IMR-90 (cell line): ENCODE measurements around the gene LGALS1. TPM values are rescaled to one million over a fixed set of nuclear protein-coding genes. Genes with fewer than 3 reads are reported as not detected.

Experiments
- ATAC-seq: fragments of 200-7000 bp; cut with Tn5 transposase; 2 replicates; pipeline ENCODE4 v1.9.1; 2020; ENCODE audit warnings: low read depth, mild to moderate bottlenecking, moderate library complexity
- BruUV-seq: library from RNA; stranded (reverse); fragments of 400-500 nt; replicated peaks from 2 replicates; lab custom pipeline; 2021; lab: Mats Ljungman, UMichigan
- CTCF ChIA-PET: fragments of 300-600 bp; formaldehyde crosslinking; extraction: SDS; loops from one replicate; lab custom pipeline; 2021; ENCODE audit warnings: antibody characterized with exemption; lab: Yijun Ruan, JAX
- POLR2A ChIA-PET: fragments of 300-600 bp; sonication (Branson Sonifier 250); formaldehyde crosslinking; loops from one replicate; lab custom pipeline; 2022; ENCODE audit warnings: antibody characterized with exemption; ENCODE audit not compliant: unreplicated experiment; lab: Charles Lee
- DNase-seq: peaks from one replicate; pipeline ENCODE4 v3.0.0; 2013
- H2AFZ ChIP-seq: replicated peaks from 2 replicates; pipeline ENCODE3; 2013; ENCODE audit warnings: low read length, mild to moderate bottlenecking; ENCODE audit not compliant: poor library complexity
- H2AK5ac ChIP-seq: 2 replicates; pipeline ENCODE4 v1.6.1; 2013; ENCODE audit warnings: low read depth, low read length, inconsistent platforms
- H2AK9ac ChIP-seq: replicated peaks from 2 replicates; pipeline ENCODE3; 2013; ENCODE audit warnings: mild to moderate bottlenecking, low read depth, low read length, moderate library complexity; ENCODE audit not compliant: poor library complexity
- H2BK120ac ChIP-seq: 2 replicates; pipeline ENCODE4 v1.6.1; 2013; ENCODE audit warnings: low read depth, low read length, inconsistent platforms
- H2BK15ac ChIP-seq: 3 replicates; pipeline ENCODE4 v1.6.1; 2013; ENCODE audit warnings: low read depth, low read length, inconsistent platforms
- H2BK20ac ChIP-seq: 2 replicates; pipeline ENCODE4 v1.6.1; 2013; ENCODE audit warnings: low read depth, mild to moderate bottlenecking, inconsistent platforms, low read length, moderate library complexity
- H2BK5ac ChIP-seq: 2 replicates; pipeline ENCODE4 v1.6.1; 2013; ENCODE audit warnings: mild to moderate bottlenecking, low read depth, low read length, inconsistent platforms; ENCODE audit not compliant: poor library complexity, severe bottlenecking
- H3K14ac ChIP-seq: replicated peaks from 2 replicates; pipeline ENCODE4 v1.6.1; 2013; ENCODE audit warnings: low read depth, low read length, inconsistent platforms
- H3K18ac ChIP-seq: 2 replicates; pipeline ENCODE4 v1.6.1; 2013; ENCODE audit warnings: low read depth, low read length, control low read depth
- H3K23ac ChIP-seq: 2 replicates; pipeline ENCODE4 v1.6.1; 2013; ENCODE audit warnings: low read depth, low read length, inconsistent platforms
- H3K27ac ChIP-seq: 2 replicates; pipeline ENCODE4 v1.5.1; 2013; ENCODE audit warnings: mild to moderate bottlenecking, control low read depth, low read length; ENCODE audit not compliant: insufficient read depth
- H3K27me3 ChIP-seq: 2 replicates; pipeline ENCODE4 v1.6.1; 2013; ENCODE audit warnings: low read length; ENCODE audit not compliant: control insufficient read depth, insufficient read depth
- H3K36me3 ChIP-seq: 2 replicates; pipeline ENCODE4 v1.6.1; 2013; ENCODE audit warnings: low read length, mixed read lengths; ENCODE audit not compliant: control insufficient read depth, insufficient read depth
- H3K4ac ChIP-seq: 2 replicates; pipeline ENCODE4 v1.6.1; 2013; ENCODE audit warnings: low read depth, low read length, inconsistent platforms
- H3K4me1 ChIP-seq: 2 replicates; pipeline ENCODE4 v1.6.1; 2013; ENCODE audit warnings: low read length, mixed read lengths; ENCODE audit not compliant: control insufficient read depth, insufficient read depth
- H3K4me2 ChIP-seq: 2 replicates; pipeline ENCODE4 v1.6.1; 2013; ENCODE audit warnings: low read depth, mild to moderate bottlenecking, control low read depth, low read length, moderate library complexity
- H3K4me3 ChIP-seq: 2 replicates; pipeline ENCODE4 v1.5.1; 2013; ENCODE audit warnings: low read depth, mild to moderate bottlenecking, control low read depth, low read length, moderate library complexity; ENCODE audit not compliant: insufficient read depth
- H3K56ac ChIP-seq: 2 replicates; pipeline ENCODE4 v1.6.1; 2013; ENCODE audit warnings: low read length, inconsistent platforms; ENCODE audit not compliant: insufficient read depth; ENCODE audit errors: extremely low read depth
- H3K79me1 ChIP-seq, 2 experiments: 2 replicates each; pipeline ENCODE4 v1.6.1; 2013; ENCODE audit warnings: low read length in 2 of 2, inconsistent platforms in 1 of 2, low read depth in 1 of 2
- H3K9ac ChIP-seq: 2 replicates; pipeline ENCODE4 v1.6.1; 2013; ENCODE audit warnings: low read depth, low read length, control low read depth
- H3K9me1 ChIP-seq: 2 replicates; pipeline ENCODE4 v1.6.1; 2013; ENCODE audit warnings: low read length, inconsistent platforms; ENCODE audit not compliant: insufficient read depth
- H3K9me3 ChIP-seq: 2 replicates; pipeline ENCODE4 v1.6.1; 2013; ENCODE audit warnings: low read length; ENCODE audit not compliant: control insufficient read depth, insufficient read depth
- H4K20me1 ChIP-seq: 2 replicates; pipeline ENCODE4 v1.6.1; 2013; ENCODE audit warnings: low read length, inconsistent platforms; ENCODE audit not compliant: insufficient read depth
- H4K5ac ChIP-seq: 2 replicates; pipeline ENCODE4 v1.6.1; 2013; ENCODE audit warnings: mild to moderate bottlenecking, low read depth, low read length, control low read depth
- H4K8ac ChIP-seq, 2 experiments: 2 replicates each; pipeline ENCODE4 v1.6.1; 2013; ENCODE audit warnings: low read depth in 2 of 2, low read length in 2 of 2, control low read depth in 1 of 2, inconsistent platforms in 1 of 2
- H4K91ac ChIP-seq: 2 replicates; pipeline ENCODE4 v1.6.1; 2013; ENCODE audit warnings: low read depth, low read length, inconsistent platforms; ENCODE audit not compliant: insufficient read depth
- BHLHE40 ChIP-seq: fragments of 150-350 bp; IDR thresholded peaks from 2 replicates; pipeline ENCODE4 v1.6.1; 2016; ENCODE audit warnings: mild to moderate bottlenecking, low read depth, low read length
- CEBPB ChIP-seq: IDR thresholded peaks from 2 replicates; pipeline ENCODE4 v1.6.1; 2012; ENCODE audit warnings: low read depth, low read length, improper control_type of control experiment
- CTCF ChIP-seq: conservative IDR thresholded peaks from 2 replicates; pipeline ENCODE4 v1.5.1; 2012; ENCODE audit warnings: mild to moderate bottlenecking, low read depth, low read length, improper control_type of control experiment
- ELK1 ChIP-seq: fragments of 150-350 bp; IDR thresholded peaks from 2 replicates; pipeline ENCODE4 v1.6.1; 2016; ENCODE audit warnings: low read depth, mild to moderate bottlenecking, low read length, moderate library complexity, borderline replicate concordance
- FOS ChIP-seq: fragments of 150-350 bp; IDR thresholded peaks from 2 replicates; pipeline ENCODE4 v1.6.1; 2016; ENCODE audit warnings: low read depth, low read length
- MAFK ChIP-seq: IDR thresholded peaks from 2 replicates; pipeline ENCODE4 v1.6.1; 2012; ENCODE audit warnings: low read depth, low read length, improper control_type of control experiment
- MAZ ChIP-seq: IDR thresholded peaks from 2 replicates; pipeline ENCODE4 v1.6.1; 2012; ENCODE audit warnings: low read depth, mild to moderate bottlenecking, low read length, improper control_type of control experiment, moderate library complexity, borderline replicate concordance
- NFE2L2 ChIP-seq: fragments of 150-350 bp; IDR thresholded peaks from 2 replicates; pipeline ENCODE4 v1.6.1; 2016; ENCODE audit warnings: low read depth, mild to moderate bottlenecking, low read length
- POLR2A ChIP-seq: IDR thresholded peaks from 2 replicates; pipeline ENCODE4 v1.6.1; 2012; ENCODE audit warnings: mild to moderate bottlenecking, low read depth, low read length
- RAD21 ChIP-seq: IDR thresholded peaks from 2 replicates; pipeline ENCODE4 v1.6.1; 2012; ENCODE audit warnings: low read length, improper control_type of control experiment
- RCOR1 ChIP-seq: IDR thresholded peaks from 2 replicates; pipeline ENCODE4 v1.6.1; 2012; ENCODE audit warnings: mild to moderate bottlenecking, low read length, improper control_type of control experiment; ENCODE audit not compliant: insufficient replicate concordance
- SMC3 ChIP-seq: fragments of 150-350 bp; IDR thresholded peaks from 2 replicates; pipeline ENCODE4 v1.6.1; 2016; ENCODE audit warnings: low read depth, mild to moderate bottlenecking, antibody characterized with exemption, low read length, moderate library complexity
- WGBS, 2 experiments: methylation state at CpG; one replicate each; pipeline versions ENCODE4 v1.1.5 to v1.1.7; 2013; ENCODE audit warnings: missing lambda C conversion rate in 2 of 2; ENCODE audit not compliant: insufficient read length in 1 of 2; ENCODE audit errors: extremely low coverage in 2 of 2; 5-methylcytosine and 5-hydroxymethylcytosine counted together
- dilution Hi-C: fragments of 300-500 bp; cut with HindIII; formaldehyde crosslinking; loops from one replicate; pipeline ENCODE4 v1.14.3; 2018; ENCODE audit warnings: low sequenced_read_pairs; ENCODE audit not compliant: unreplicated experiment
- in situ Hi-C: fragments of 300-500 bp; cut with MboI; formaldehyde crosslinking; loops from 3 replicates; pipeline ENCODE4 v1.14.3; 2019; ENCODE audit warnings: low sequenced_read_pairs, inconsistent platforms, mixed read lengths
- intact Hi-C: fragments of 100-400 bp; cut with micrococcal nuclease; formaldehyde crosslinking; loops from 2 replicates; pipeline ENCODE4 v1.10.0; 2022
- polyA plus RNA-seq, 3 experiments: library from polyadenylated mRNA; depleted of rRNA; stranded (reverse); fragments of >200 nt; gene quantifications; 2 replicates each; pipeline ENCODE4 v1.2.3, GENCODE V29; 2012; ENCODE audit warnings: low replicate concordance in 1 of 3
- total RNA-seq: library from RNA; depleted of rRNA; stranded (reverse); fragments of >200 nt; gene quantifications from 2 replicates; pipeline ENCODE4 v1.2.3, GENCODE V29; 2012

Gene LGALS1
- total and polyA plus RNA-seq, 2 of the 4 experiments (the other 2 are of a cell fraction), result 11,896 to 15,383 TPM

GRCh38 chr22:37630839-37631435 is 44.5 kb upstream of the LGALS1 start:
- Histone ChIP-seq H4K91ac (no peak overlapping the region), H3K79me1 (peaks cover 0 to 21% of the 10 kb centered on the region in 2 experiments; a peak in 2 of 4 replicates), H3K27ac (no peak overlapping the region), H3K18ac (no peak overlapping the region), H3K9ac (no peak overlapping the region), H3K14ac (no peak overlapping the region), H2BK5ac (no peak overlapping the region), H4K8ac (no peak overlapping the region), H2AFZ (no peak overlapping the region), H2BK15ac (no peak overlapping the region), H2AK5ac (no peak overlapping the region), H4K20me1 (no peaks in the 10 kb centered on the region; the same call in 1 of the 2 replicates), H3K56ac (no peak overlapping the region), H2BK20ac (no peak overlapping the region), H3K23ac (no peak overlapping the region), H2AK9ac (no peak overlapping the region), H2BK120ac (no peak overlapping the region), H3K27me3 (no peaks in the 10 kb centered on the region), H4K5ac (no peak overlapping the region), H3K9me3 (no peaks in the 10 kb centered on the region), H3K4me1 (peaks cover 27% of the 10 kb centered on the region), H3K9me1 (peaks cover 19% of the 10 kb centered on the region), H3K4me3 (no peak overlapping the region), H3K4me2 (no peak overlapping the region), H3K36me3 (peaks cover 34% of the 10 kb centered on the region; the same call in 1 of the 2 replicates), H3K4ac (no peak overlapping the region)
- intact Hi-C loops (no loop called here), in situ Hi-C loops (no loop called here), dilution Hi-C loops (no loop called here)
- DNase-seq, result no peak
- no peak for ATAC-seq
- 95% methylated on average over 4 of the region's 9 CpGs; no CpG with 5 or more reads in 1 of the 2 experiments for WGBS, 2 experiments
- no TSS peak for BruUV-seq
- TF ChIP-seq POLR2A, result no peak
- TF ChIP-seq MAFK, result no peak
- TF ChIP-seq CEBPB, result no peak
- TF ChIP-seq RCOR1, result no peak
- no peak for TF ChIP-seq BHLHE40
- no peak for TF ChIP-seq NFE2L2
- no peak for TF ChIP-seq ELK1
- no peak for TF ChIP-seq RAD21
- TF ChIP-seq FOS, result no peak
- TF ChIP-seq CTCF, result no peak
- TF ChIP-seq MAZ, result no peak
- no peak for TF ChIP-seq SMC3
- POLR2A ChIA-PET, result interaction anchor here (1.1 kb wide), 1 partner anchor 45 kb away, joined by 4 read pairs; the partner anchor contains the start of gene LGALS1
- CTCF ChIA-PET, result interaction anchor here (1.1 kb wide), 1 partner anchor 24 kb away, joined by 3 read pairs; no protein-coding TSS in a partner anchor
